ENCODE results near the gene TIMP3. TPM values are rescaled to one million over a fixed set of nuclear protein-coding genes. Genes with fewer than 3 reads are reported as not detected.

The TIMP3 gene
- total and polyA plus RNA-seq, 2 donors (not counting 3 experiments of a cell fraction or from before 2014, with no cell fraction given) = 0.22 to 2.0 TPM

DNA sequence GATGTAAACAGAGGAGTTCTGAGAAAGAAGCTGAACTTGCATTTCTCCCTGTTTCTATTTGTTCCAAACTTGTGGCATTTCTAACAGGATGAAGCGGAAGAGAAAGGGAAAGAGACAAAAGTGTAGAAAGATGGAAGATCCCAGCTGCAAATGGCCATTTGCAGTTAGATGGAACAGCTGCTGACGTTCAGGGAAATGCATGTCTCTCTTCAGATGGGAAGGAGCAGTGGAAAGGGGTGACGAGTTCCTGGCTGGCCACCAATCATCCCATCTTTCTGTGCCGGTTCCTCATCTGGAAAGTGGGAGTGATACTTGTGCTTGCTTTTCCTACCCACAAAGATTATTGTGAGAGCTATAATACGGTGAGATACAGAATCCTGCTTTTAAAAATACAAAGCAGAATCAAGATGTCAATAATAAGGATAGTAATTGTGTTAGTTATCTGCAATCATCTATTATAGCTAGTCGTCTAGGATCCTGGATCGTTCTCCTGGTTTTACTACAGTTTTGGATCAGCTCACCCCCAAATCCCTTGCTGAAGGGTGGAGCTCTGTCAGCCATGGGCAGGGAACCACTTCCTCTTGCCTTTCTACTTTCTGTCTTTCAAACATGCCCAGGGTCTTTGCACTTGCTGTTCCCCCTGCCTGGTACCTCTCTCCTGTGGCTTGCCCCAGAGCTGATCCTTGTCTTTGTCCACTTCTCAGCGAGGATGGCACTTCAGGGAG lies 1.2 kb upstream of the TIMP3 start:
- intact Hi-C loops (cut with micrococcal nuclease) = no loop called here
- H3K27ac ChIP-seq (ENCODE audit: insufficient read depth, low read depth, low read length) = no peak overlapping the region
- no peak for FAIRE-seq
- dilution Hi-C loops (cut with MboI; ENCODE audit: extremely low pct_ligation_motif_present, low sequenced_read_pairs) = no loop called here
- no peaks in the 10 kb centered on the region for H3K9me3 ChIP-seq (replicated peaks; ENCODE audit: control insufficient read depth, insufficient read depth, low read length)
- H3K4me3 ChIP-seq (replicated peaks in 1 of 3; ENCODE audit: insufficient read depth in 1 of 3, low read depth in 1 of 3, low read length in 3 of 3) = no peak overlapping the region
- no peaks in the 10 kb centered on the region for H3K36me3 ChIP-seq (ENCODE audit: control insufficient read depth in 2 of 2, extremely low read depth in 1 of 2, insufficient read depth in 2 of 2, low read length in 2 of 2)
- no peaks in the 10 kb centered on the region for H4K20me1 ChIP-seq (replicated peaks; ENCODE audit: control insufficient read depth, extremely low read depth, insufficient read depth, low read length)
- no peak for DNase-seq (ENCODE audit: low read depth, low spot score)
- CTCF ChIA-PET = interaction anchor here (1.0 kb wide), 1 partner anchor 140 kb away, joined by 3 read pairs; no protein-coding TSS in a partner anchor
- no TSS peak for BruUV-seq (replicated peaks)
- no peak overlapping the region for H3K4me2 ChIP-seq (ENCODE audit: insufficient read depth, low read length)
- H3K27me3 ChIP-seq (ENCODE audit: control insufficient read depth in 2 of 2, insufficient read depth in 2 of 2, low read length in 2 of 2) = peaks cover 9 to 12% of the 10 kb centered on the region in 2 experiments
- POLR2A ChIA-PET = no interaction called here
- H3K79me2 ChIP-seq (ENCODE audit: control insufficient read depth, insufficient read depth, low read length) = no peaks in the 10 kb centered on the region
- no peaks in the 10 kb centered on the region for H3K9me1 ChIP-seq (replicated peaks; ENCODE audit: control insufficient read depth, extremely low read depth, insufficient read depth, low read length)
- H3K4me1 ChIP-seq (ENCODE audit: control insufficient read depth, extremely low read depth, insufficient read depth, low read length) = no peaks in the 10 kb centered on the region
- TF ChIP-seq GATA2 (IDR thresholded peaks at IDR 0.05; ENCODE audit: insufficient read depth, insufficient read length, low read depth, low read length) (no peak), EZH2 (IDR thresholded peaks at IDR 0.05; ENCODE audit: borderline replicate concordance, low read depth, low read length, severe bottlenecking) (no peak), POLR2A (IDR thresholded peaks at IDR 0.05; ENCODE audit: low read depth, low read length) (no peak)
- no peak overlapping the region for H2AFZ ChIP-seq (ENCODE audit: low read depth, low read length)
- H3K9ac ChIP-seq (replicated peaks; ENCODE audit: extremely low read depth, insufficient read depth, low read length) = no peak overlapping the region

GRCh38 chr22:32800994-32801536 lies 440 bp upstream of the TIMP3 start:
- ChIA-PET CTCF (interaction anchor here (1.0 kb wide), 1 partner anchor 141 kb away, joined by 3 read pairs; no protein-coding TSS in a partner anchor), POLR2A (no interaction called here)
- Histone ChIP-seq H3K79me2 (ENCODE audit: control insufficient read depth, insufficient read depth, low read length) (no peaks in the 10 kb centered on the region), H3K9me3 (replicated peaks; ENCODE audit: control insufficient read depth, insufficient read depth, low read length) (no peaks in the 10 kb centered on the region), H3K4me1 (ENCODE audit: control insufficient read depth, extremely low read depth, insufficient read depth, low read length) (no peaks in the 10 kb centered on the region), H3K4me2 (ENCODE audit: insufficient read depth, low read length) (no peak overlapping the region), H3K4me3 (replicated peaks in 1 of 3; ENCODE audit: insufficient read depth in 1 of 3, low read depth in 1 of 3, low read length in 3 of 3) (no peak overlapping the region), H2AFZ (ENCODE audit: low read depth, low read length) (no peak overlapping the region), H3K36me3 (ENCODE audit: control insufficient read depth in 2 of 2, extremely low read depth in 1 of 2, insufficient read depth in 2 of 2, low read length in 2 of 2) (no peaks in the 10 kb centered on the region), H3K9me1 (replicated peaks; ENCODE audit: control insufficient read depth, extremely low read depth, insufficient read depth, low read length) (no peaks in the 10 kb centered on the region), H3K9ac (replicated peaks; ENCODE audit: extremely low read depth, insufficient read depth, low read length) (no peak overlapping the region), H3K27ac (ENCODE audit: insufficient read depth, low read depth, low read length) (no peak overlapping the region), H3K27me3 (ENCODE audit: control insufficient read depth in 2 of 2, insufficient read depth in 2 of 2, low read length in 2 of 2) (peaks cover 9 to 12% of the 10 kb centered on the region in 2 experiments), H4K20me1 (replicated peaks; ENCODE audit: control insufficient read depth, extremely low read depth, insufficient read depth, low read length) (no peaks in the 10 kb centered on the region)
- dilution Hi-C loops (cut with MboI; ENCODE audit: extremely low pct_ligation_motif_present, low sequenced_read_pairs) = no loop called here
- TF ChIP-seq POLR2A (IDR thresholded peaks at IDR 0.05; ENCODE audit: low read depth, low read length) = no peak
- TF ChIP-seq POLR2AphosphoS5 (IDR thresholded peaks at IDR 0.05; ENCODE audit: insufficient read depth, low read depth, low read length) = no peak
- no peak for TF ChIP-seq JUN (IDR thresholded peaks at IDR 0.05; ENCODE audit: borderline replicate concordance, insufficient read depth, insufficient read length, low read depth)
- no peak for TF ChIP-seq GATA2 (IDR thresholded peaks at IDR 0.05; ENCODE audit: insufficient read depth, insufficient read length, low read depth, low read length)
- TF ChIP-seq EZH2 (IDR thresholded peaks at IDR 0.05; ENCODE audit: borderline replicate concordance, low read depth, low read length, severe bottlenecking) = no peak
- TF ChIP-seq MAX (IDR thresholded peaks at IDR 0.05; ENCODE audit: insufficient read depth, insufficient read length) = no peak
- no peak for TF ChIP-seq FOS (IDR thresholded peaks at IDR 0.05; ENCODE audit: borderline replicate concordance, insufficient read depth, low read length)
- TF ChIP-seq, protein P1, sequence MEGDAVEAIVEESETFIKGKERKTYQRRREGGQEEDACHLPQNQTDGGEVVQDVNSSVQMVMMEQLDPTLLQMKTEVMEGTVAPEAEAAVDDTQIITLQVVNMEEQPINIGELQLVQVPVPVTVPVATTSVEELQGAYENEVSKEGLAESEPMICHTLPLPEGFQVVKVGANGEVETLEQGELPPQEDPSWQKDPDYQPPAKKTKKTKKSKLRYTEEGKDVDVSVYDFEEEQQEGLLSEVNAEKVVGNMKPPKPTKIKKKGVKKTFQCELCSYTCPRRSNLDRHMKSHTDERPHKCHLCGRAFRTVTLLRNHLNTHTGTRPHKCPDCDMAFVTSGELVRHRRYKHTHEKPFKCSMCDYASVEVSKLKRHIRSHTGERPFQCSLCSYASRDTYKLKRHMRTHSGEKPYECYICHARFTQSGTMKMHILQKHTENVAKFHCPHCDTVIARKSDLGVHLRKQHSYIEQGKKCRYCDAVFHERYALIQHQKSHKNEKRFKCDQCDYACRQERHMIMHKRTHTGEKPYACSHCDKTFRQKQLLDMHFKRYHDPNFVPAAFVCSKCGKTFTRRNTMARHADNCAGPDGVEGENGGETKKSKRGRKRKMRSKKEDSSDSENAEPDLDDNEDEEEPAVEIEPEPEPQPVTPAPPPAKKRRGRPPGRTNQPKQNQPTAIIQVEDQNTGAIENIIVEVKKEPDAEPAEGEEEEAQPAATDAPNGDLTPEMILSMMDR (IDR thresholded peaks at IDR 0.05; ENCODE audit: extremely low read depth in 1 of 2, insufficient read depth in 1 of 2, low read depth in 1 of 2, low read length in 2 of 2) = no peak
- TF ChIP-seq MYC (IDR thresholded peaks at IDR 0.05; ENCODE audit: low read depth, low read length) = no peak
- DNase-seq (ENCODE audit: low read depth, low spot score) = no peak
- intact Hi-C loops (cut with micrococcal nuclease) = no loop called here
- BruUV-seq (replicated peaks) = no TSS peak
- no peak for FAIRE-seq
